ENCODE results near the gene SAT1.

SAT1 gene

DNA sequence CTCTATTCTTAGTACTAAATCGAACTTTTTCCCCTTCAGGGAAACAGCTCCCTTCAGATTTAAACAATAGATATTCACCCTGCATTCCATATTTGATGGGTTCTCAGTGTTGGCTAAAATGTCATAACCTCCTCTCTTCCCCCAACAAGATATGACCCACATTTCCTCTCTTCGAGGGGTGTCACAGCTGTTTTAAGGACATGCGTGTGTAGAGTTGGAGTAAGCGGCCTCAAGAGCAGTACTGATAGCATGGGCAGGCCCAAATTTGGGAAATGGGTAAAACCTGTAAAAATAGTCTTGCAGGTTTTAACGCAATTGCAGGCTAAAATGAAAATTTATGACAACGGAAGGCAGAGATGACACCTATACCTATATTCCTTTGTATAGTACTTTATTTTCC is 28.7 kb downstream of the SAT1 start:
- DNase-seq: no peak

DNA sequence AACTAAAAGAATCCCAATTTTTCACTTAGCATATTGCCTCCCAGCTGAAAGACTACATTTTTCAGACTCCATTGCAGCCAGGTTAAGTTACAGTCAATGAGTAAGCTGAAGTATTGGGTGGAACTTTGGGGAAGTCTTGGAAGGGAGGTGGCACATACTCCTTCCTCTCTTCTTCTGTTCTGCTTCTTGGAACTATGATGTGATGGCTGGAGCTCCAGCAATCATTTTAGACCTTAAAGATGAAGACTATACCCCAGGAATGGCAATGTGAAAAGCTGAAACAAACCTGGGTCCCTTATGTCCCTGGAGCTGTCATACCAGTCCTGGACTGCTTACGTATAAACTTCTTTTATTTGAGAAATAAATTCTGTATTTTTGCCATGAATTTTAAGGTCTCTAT is 30.8 kb downstream of the SAT1 start:
- no peak for DNase-seq

DNA sequence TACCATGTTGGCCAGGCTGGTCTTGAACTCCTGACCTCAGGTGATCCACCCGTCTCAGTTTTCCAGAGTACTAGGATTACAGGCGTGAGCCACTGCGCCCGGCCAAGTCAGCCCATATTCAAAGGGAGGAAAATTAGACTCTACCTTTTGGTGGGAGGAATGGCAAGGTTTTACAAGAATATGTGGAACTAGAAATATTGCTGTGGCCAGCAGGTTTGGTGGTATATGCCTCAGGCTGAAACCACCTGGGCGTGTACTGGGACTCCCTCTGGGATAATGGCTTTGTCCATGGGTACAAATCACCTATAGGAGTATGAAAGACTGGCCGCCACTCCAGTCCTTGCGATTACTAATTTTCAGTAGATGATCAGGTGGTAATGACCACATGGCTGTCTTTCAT is 32.4 kb downstream of the SAT1 start:
- DNase-seq: no peak

DNA sequence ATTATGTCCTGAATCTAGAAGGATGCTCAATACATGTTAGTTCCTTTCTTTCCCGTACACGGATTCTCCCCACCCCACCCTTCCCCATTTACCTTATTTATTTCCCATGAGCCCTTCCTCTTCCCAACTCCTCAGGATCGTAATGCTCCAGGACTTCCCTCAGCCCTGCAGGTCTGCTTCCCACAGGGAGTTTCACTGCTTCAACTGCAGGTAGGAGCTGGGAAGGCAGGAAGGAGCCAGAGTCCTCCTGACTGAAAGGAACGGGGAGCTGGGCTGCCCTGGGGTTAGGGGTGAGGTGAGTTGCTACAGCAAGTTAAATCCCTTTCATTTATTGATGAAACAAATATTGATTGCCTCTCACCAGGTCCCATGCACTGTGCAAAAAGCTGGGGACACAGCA is 33.2 kb downstream of the SAT1 start:
- no peak for DNase-seq

DNA sequence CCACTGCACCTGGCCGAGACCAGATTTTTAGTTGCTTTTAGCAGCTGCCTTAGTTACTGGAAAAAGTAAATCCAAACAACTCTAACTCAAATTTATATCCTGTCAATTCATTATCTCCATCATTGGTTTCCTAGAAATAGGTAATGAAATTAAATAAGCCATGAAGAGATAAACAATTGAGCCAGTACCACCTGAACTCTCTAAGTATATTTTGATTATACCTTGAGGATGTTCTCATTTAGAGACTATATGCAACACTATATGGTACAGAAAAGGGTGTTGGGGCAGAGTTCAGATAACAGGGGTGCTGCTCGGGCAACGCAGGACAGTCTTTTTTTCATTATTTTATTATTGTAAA is 35.0 kb downstream of the SAT1 start:
- DNase-seq: no peak

GRCh38 chrX:23819385-23820234 is 36.6 kb downstream of the SAT1 start:
- no peak for DNase-seq

DNA sequence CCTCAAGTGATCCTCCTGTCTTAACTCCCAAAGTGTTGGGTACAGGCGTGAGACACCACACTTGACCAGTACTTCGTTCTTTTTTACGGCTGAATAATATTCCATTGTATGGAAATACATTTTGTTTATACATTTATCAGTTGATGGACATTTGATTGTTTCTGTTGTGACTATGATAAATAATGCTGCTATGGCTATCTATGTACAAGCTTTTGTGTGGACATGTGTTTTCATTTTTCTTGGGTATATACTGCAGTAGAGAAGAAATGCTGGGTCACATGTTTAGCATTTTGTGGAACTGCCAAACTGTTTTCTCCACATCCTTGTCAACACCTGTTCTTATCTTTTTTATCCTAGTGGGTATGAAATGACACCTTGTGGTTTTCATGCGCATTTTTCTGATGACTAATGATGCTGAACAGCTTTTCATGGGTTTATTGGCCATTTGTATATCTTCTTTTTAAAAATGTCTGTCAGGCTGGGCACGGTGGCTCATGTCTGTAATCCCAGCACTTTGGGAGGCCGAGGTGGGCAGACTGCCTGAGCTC is 37.3 kb downstream of the SAT1 start:
- no peak for DNase-seq

GRCh38 chrX:23821847-23822246 is 38.9 kb downstream of the SAT1 start:
- DNase-seq: no peak

GRCh38 chrX:23822397-23822796 is 39.4 kb downstream of the SAT1 start:
- peak; percentile 30 for DNase-seq

GRCh38 chrX:23822841-23823240 is 39.9 kb downstream of the SAT1 start:
- DNase-seq: no peak

DNA sequence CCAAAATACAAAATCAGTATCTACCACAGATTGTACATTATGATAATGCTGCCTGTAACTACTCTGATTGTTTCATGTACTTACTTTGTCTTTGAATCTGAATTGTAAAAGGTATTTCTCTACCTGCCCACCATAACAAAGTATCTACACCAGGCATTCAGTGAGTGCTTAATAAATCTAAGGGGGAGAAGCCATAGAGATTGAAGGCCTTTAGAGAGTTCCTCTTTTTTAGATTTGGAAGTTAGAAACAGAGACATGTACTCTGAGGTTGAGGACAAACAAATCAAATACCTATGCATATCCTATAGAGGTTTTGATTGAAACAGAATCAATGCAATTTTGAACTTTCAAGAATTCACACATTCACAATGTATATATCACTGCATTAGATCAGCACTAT is 42.7 kb downstream of the SAT1 start:
- no peak for DNase-seq

GRCh38 chrX:23826216-23826615 is 43.2 kb downstream of the SAT1 start:
- no peak for DNase-seq

DNA sequence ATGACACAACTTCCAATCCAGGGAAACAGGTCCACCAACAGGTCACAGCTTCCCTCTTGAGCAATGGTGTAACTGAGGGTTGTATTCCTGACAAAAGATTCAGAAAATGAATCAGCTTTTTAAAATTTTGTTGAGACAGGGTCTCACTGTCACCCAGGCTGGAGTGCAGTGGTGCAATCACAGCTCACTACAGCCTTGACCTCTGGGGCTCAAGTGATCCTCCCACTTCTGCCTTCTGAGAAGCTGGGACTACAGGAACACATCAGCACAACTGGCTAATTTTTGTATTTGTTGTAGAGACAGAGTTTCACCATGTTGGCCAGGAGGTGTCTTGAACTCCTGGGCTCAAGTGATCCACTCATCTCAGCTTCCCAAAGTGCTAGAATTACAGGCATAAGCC is 43.7 kb downstream of the SAT1 start:
- DNase-seq: no peak

GRCh38 chrX:23828881-23829280 is 45.9 kb downstream of the SAT1 start:
- DNase-seq: no peak

DNA sequence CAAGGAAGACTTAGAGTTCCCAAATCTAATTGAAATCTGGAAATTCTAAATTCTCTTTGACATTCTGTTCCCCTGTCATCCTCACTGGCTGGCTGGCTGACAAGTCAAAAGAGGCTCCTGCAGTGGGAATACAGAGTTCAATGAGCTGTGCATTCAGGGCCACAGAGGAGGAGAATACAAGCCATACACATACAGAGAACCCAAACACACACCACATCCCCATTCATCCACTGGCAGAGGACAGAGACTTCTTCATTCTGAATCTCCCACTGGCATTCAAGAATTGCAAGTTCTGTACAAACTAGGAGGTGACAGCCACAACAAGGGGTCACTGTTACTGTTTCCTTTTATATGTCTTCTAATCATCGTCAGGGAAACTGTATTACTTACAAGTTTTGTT is 49.7 kb downstream of the SAT1 start:
- DNase-seq: no peak
